Glutamatergic neuron (in vitro differentiated cells): ENCODE results near the gene MRTFA. TPM values are rescaled to one million over a fixed set of nuclear protein-coding genes. Genes with fewer than 3 reads are reported as not detected.

Experiments
- DNase-seq: peaks from one replicate; pipeline ENCODE4 v3.0.0; 2022
- H3K27ac Mint-ChIP-seq: one replicate; pipeline ENCODE4 v1.8.0; 2020; ENCODE audit warnings: mild to moderate bottlenecking, mixed read lengths, inconsistent platforms; ENCODE audit not compliant: unreplicated experiment
- H3K27me3 Mint-ChIP-seq: one replicate; pipeline ENCODE4 v1.8.0; 2020; ENCODE audit warnings: mild to moderate bottlenecking, moderate library complexity, mixed read lengths, inconsistent platforms; ENCODE audit not compliant: unreplicated experiment
- H3K36me3 Mint-ChIP-seq: one replicate; pipeline ENCODE4 v1.8.0; 2020; ENCODE audit warnings: mild to moderate bottlenecking, mixed read lengths, inconsistent platforms; ENCODE audit not compliant: unreplicated experiment
- H3K4me1 Mint-ChIP-seq: one replicate; pipeline ENCODE4 v1.8.0; 2020; ENCODE audit warnings: mild to moderate bottlenecking, low read depth, mixed read lengths, inconsistent platforms; ENCODE audit not compliant: unreplicated experiment
- H3K4me3 Mint-ChIP-seq: one replicate; pipeline ENCODE4 v1.8.0; 2020; ENCODE audit warnings: mild to moderate bottlenecking, mixed read lengths, inconsistent platforms; ENCODE audit not compliant: unreplicated experiment
- H3K9me3 Mint-ChIP-seq: one replicate; pipeline ENCODE4 v1.8.0; 2020; ENCODE audit warnings: mild to moderate bottlenecking, moderate library complexity, mixed read lengths, inconsistent platforms; ENCODE audit not compliant: unreplicated experiment
- total RNA-seq: library from RNA; stranded (reverse); fragmentation: NEBNext Ultra II Directional; extraction: Animal tissue kit (Norgen Biotek cat#: 25700); gene quantifications from one replicate; pipeline ENCODE4 v1.2.1, GENCODE V29; 2021; ENCODE audit not compliant: unreplicated experiment
- TF ChIP-seq, protein P1 (sequence below): fragments of 200-600 bp; sonication (generic); IDR thresholded peaks from one replicate; pipeline ENCODE4 v1.5.0; 2021; ENCODE audit not compliant: partially characterized antibody, unreplicated experiment

MRTFA gene
- total RNA-seq, 1 donor from 2014 or later, result 91.7 TPM

DNA sequence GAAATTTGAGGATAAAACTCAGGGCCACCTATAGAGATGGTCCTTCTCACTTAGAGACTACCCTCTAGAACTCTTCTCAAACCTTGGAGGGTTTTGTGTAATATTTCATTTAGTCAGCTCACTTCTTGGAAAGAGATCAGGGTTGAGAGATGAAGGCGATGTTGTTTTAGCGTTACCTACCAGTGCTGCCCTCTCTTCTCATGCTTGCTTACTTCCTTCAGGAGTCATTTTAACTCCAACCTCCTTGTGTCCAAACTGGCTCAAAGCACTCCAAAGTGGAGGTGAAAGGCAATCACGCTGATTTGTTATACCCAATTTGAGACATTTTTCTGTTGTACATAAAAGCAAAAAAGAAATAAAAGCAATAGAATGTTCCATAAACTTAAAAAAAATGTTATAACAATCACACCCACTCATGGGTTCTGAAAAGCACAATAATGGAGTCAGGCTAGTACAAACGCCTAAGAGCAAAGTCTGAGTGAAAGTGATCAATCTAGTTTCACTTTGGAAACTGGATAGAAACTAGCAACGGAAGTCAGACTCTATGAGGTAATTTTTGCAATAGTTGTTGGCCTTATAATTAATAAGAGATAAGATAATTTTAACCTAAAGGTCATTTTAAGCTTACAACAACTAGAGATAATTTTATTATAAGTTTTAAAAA, 117.1 kb downstream of the MRTFA start:
- Mint-ChIP-seq H3K36me3 (no peaks in the 10 kb centered on the region), H3K27ac (peak overlapping the region; percentile 43), H3K4me3 (no peak overlapping the region), H3K27me3 (peaks cover 6% of the 10 kb centered on the region), H3K4me1 (peaks cover 11% of the 10 kb centered on the region), H3K9me3 (peaks cover 4% of the 10 kb centered on the region)
- no peak for DNase-seq
- TF ChIP-seq, protein P1, sequence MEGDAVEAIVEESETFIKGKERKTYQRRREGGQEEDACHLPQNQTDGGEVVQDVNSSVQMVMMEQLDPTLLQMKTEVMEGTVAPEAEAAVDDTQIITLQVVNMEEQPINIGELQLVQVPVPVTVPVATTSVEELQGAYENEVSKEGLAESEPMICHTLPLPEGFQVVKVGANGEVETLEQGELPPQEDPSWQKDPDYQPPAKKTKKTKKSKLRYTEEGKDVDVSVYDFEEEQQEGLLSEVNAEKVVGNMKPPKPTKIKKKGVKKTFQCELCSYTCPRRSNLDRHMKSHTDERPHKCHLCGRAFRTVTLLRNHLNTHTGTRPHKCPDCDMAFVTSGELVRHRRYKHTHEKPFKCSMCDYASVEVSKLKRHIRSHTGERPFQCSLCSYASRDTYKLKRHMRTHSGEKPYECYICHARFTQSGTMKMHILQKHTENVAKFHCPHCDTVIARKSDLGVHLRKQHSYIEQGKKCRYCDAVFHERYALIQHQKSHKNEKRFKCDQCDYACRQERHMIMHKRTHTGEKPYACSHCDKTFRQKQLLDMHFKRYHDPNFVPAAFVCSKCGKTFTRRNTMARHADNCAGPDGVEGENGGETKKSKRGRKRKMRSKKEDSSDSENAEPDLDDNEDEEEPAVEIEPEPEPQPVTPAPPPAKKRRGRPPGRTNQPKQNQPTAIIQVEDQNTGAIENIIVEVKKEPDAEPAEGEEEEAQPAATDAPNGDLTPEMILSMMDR, result no peak

- peak overlapping the region; percentile 43 for H3K27ac Mint-ChIP-seq
- H3K36me3 Mint-ChIP-seq, result no peaks in the 10 kb centered on the region
- H3K4me3 Mint-ChIP-seq, result no peak overlapping the region
- H3K4me1 Mint-ChIP-seq, result peaks cover 11% of the 10 kb centered on the region
- H3K27me3 Mint-ChIP-seq, result peaks cover 6% of the 10 kb centered on the region
- no peak for DNase-seq
- peaks cover 4% of the 10 kb centered on the region for H3K9me3 Mint-ChIP-seq
- TF ChIP-seq, protein P1, result no peak
Measured at GRCh38 chr22:40518840-40519239, 117.7 kb downstream of the MRTFA start.

GRCh38 chr22:40517631-40518030, 118.9 kb downstream of the MRTFA start:
- no peaks in the 10 kb centered on the region for H3K36me3 Mint-ChIP-seq
- DNase-seq, result no peak
- H3K27me3 Mint-ChIP-seq, result peaks cover 6% of the 10 kb centered on the region
- H3K4me1 Mint-ChIP-seq, result peaks cover 13% of the 10 kb centered on the region
- no peak overlapping the region for H3K4me3 Mint-ChIP-seq
- no peak overlapping the region for H3K27ac Mint-ChIP-seq
- TF ChIP-seq, protein P1, result no peak
- H3K9me3 Mint-ChIP-seq, result peaks cover 4% of the 10 kb centered on the region

- peaks cover 6% of the 10 kb centered on the region for H3K27me3 Mint-ChIP-seq
- no peak for DNase-seq
- H3K9me3 Mint-ChIP-seq, result peaks cover 9% of the 10 kb centered on the region
- no peaks in the 10 kb centered on the region for H3K36me3 Mint-ChIP-seq
- no peak overlapping the region for H3K27ac Mint-ChIP-seq
- peaks cover 24% of the 10 kb centered on the region for H3K4me1 Mint-ChIP-seq
- H3K4me3 Mint-ChIP-seq, result no peak overlapping the region
- TF ChIP-seq, protein P1, result no peak
Measured at GRCh38 chr22:40516416-40516815, 120.1 kb downstream of the MRTFA start.

GRCh38 chr22:40512426-40513136, 123.9 kb downstream of the MRTFA start:
- Mint-ChIP-seq H3K27ac (peak overlapping the region; percentile 72), H3K9me3 (peaks cover 6% of the 10 kb centered on the region), H3K36me3 (no peaks in the 10 kb centered on the region), H3K4me3 (no peak overlapping the region), H3K27me3 (no peaks in the 10 kb centered on the region), H3K4me1 (peaks cover 37% of the 10 kb centered on the region)
- DNase-seq, result no peak
- TF ChIP-seq, protein P1, result no peak
